ENCODE results near the gene CLMP. TPM values are rescaled to one million over a fixed set of nuclear protein-coding genes. Genes with fewer than 3 reads are reported as not detected.

The CLMP gene
- polyA plus RNA-seq, 1 donor (not counting 4 experiments of a cell fraction or from before 2014, with no cell fraction given) = 2.7 TPM

DNA sequence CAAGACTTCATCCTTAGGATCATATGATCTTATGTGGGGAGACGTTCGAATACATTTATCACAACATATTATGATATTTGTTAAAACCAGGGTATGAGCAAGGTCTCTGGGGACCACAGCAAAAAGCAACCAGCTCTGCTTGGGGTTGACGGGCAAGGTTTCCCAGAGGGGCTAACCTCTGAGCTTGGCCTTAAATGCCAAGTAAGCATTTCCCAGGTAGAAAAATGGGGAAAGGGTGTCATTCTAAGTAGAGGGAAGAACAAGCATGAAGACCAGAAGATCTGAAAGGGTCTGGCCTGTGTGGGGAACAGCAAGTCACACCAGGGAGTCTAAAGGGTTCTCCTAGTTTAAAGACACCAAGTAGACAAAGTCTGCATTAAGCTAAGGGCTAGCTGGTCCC, 24.1 kb downstream of the CLMP start:
- Histone ChIP-seq H2AFZ (ENCODE audit: control insufficient read depth, low read length) (no peak overlapping the region), H3K27ac (ENCODE audit: control insufficient read depth, insufficient read depth, low read length) (no peak overlapping the region), H4K20me1 (ENCODE audit: control insufficient read depth, extremely low read depth, insufficient read depth, low read length) (no peaks in the 10 kb centered on the region), H3K27me3 (ENCODE audit: control insufficient read depth, extremely low read depth, insufficient read depth, low read length) (no peaks in the 10 kb centered on the region), H3K36me3 (ENCODE audit: control insufficient read depth in 2 of 2, extremely low read depth in 1 of 2, insufficient read depth in 2 of 2, low read length in 2 of 2) (no peaks in the 10 kb centered on the region), H3K9me1 (ENCODE audit: control insufficient read depth, extremely low read depth, insufficient read depth, low read length) (no peaks in the 10 kb centered on the region), H3K4me2 (ENCODE audit: control insufficient read depth, extremely low read depth, insufficient read depth, low read depth, low read length) (no peak overlapping the region), H3K4me1 (ENCODE audit: control insufficient read depth, extremely low read depth, insufficient read depth, low read length) (peaks cover 32% of the 10 kb centered on the region), H3K79me2 (ENCODE audit: control insufficient read depth, insufficient read depth, low read length) (no peaks in the 10 kb centered on the region), H3K4me3 (ENCODE audit: control insufficient read depth in 2 of 3, extremely low read depth in 1 of 3, insufficient read depth in 2 of 3, low read depth in 1 of 3, low read length in 3 of 3) (no peak overlapping the region), H3K9me3 (ENCODE audit: control insufficient read depth, low read depth, low read length) (no peaks in the 10 kb centered on the region), H3K9ac (ENCODE audit: control insufficient read depth, extremely low read depth, insufficient read depth, low read length) (no peak overlapping the region)
- no peak for TF ChIP-seq EZH2 (IDR thresholded peaks at IDR 0.05; ENCODE audit: low read length)
- TF ChIP-seq, protein P1, sequence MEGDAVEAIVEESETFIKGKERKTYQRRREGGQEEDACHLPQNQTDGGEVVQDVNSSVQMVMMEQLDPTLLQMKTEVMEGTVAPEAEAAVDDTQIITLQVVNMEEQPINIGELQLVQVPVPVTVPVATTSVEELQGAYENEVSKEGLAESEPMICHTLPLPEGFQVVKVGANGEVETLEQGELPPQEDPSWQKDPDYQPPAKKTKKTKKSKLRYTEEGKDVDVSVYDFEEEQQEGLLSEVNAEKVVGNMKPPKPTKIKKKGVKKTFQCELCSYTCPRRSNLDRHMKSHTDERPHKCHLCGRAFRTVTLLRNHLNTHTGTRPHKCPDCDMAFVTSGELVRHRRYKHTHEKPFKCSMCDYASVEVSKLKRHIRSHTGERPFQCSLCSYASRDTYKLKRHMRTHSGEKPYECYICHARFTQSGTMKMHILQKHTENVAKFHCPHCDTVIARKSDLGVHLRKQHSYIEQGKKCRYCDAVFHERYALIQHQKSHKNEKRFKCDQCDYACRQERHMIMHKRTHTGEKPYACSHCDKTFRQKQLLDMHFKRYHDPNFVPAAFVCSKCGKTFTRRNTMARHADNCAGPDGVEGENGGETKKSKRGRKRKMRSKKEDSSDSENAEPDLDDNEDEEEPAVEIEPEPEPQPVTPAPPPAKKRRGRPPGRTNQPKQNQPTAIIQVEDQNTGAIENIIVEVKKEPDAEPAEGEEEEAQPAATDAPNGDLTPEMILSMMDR (optimal IDR thresholded peaks at IDR 0.05 in 1 of 3, IDR thresholded peaks at IDR 0.05 in 1 of 3, conservative IDR thresholded peaks at IDR 0.05 in 1 of 3; ENCODE audit: extremely low read depth in 1 of 3, insufficient read depth in 2 of 3, low read length in 3 of 3) = no peak
- dilution Hi-C loops (cut with MboI; ENCODE audit: extremely low pct_ligation_motif_present, low sequenced_read_pairs) = no loop called here
- DNase-seq (ENCODE audit: low read depth, low spot score) = no peak
- no peak for FAIRE-seq

DNA sequence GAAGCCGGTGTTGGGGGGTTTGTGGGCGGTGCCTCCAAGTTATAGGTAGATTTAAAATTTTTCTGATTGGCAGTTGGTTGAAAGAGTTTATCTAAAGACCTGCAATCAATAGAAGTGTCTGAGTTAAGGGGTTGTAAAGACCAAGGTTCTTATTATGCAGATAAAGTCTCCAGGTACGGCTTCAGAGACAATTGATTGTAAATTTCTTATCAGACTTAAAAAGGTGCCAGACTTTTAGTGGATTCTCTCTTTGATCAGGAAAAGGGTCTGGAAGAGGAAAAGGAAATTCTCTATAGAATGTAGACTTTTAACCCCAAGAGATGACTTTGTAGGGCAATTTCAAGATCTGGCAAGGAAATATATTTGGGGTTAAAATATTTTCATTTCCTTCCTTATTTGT, 25.2 kb downstream of the CLMP start:
- no peak overlapping the region for H3K9ac ChIP-seq (ENCODE audit: control insufficient read depth, extremely low read depth, insufficient read depth, low read length)
- no peak overlapping the region for H2AFZ ChIP-seq (ENCODE audit: control insufficient read depth, low read length)
- no peak overlapping the region for H3K4me3 ChIP-seq (ENCODE audit: control insufficient read depth in 2 of 3, extremely low read depth in 1 of 3, insufficient read depth in 2 of 3, low read depth in 1 of 3, low read length in 3 of 3)
- TF ChIP-seq EZH2 (IDR thresholded peaks at IDR 0.05; ENCODE audit: low read length) = no peak
- TF ChIP-seq, protein P1 (optimal IDR thresholded peaks at IDR 0.05 in 1 of 3, IDR thresholded peaks at IDR 0.05 in 1 of 3, conservative IDR thresholded peaks at IDR 0.05 in 1 of 3; ENCODE audit: extremely low read depth in 1 of 3, insufficient read depth in 2 of 3, low read length in 3 of 3) = no peak
- FAIRE-seq (no peak), DNase-seq (ENCODE audit: low read depth, low spot score) (no peak)
- no peak overlapping the region for H3K4me2 ChIP-seq (ENCODE audit: control insufficient read depth, extremely low read depth, insufficient read depth, low read depth, low read length)
- no peaks in the 10 kb centered on the region for H4K20me1 ChIP-seq (ENCODE audit: control insufficient read depth, extremely low read depth, insufficient read depth, low read length)
- no peaks in the 10 kb centered on the region for H3K9me3 ChIP-seq (ENCODE audit: control insufficient read depth, low read depth, low read length)
- no peak overlapping the region for H3K27ac ChIP-seq (ENCODE audit: control insufficient read depth, insufficient read depth, low read length)
- H3K27me3 ChIP-seq (ENCODE audit: control insufficient read depth, extremely low read depth, insufficient read depth, low read length) = no peaks in the 10 kb centered on the region
- dilution Hi-C loops (cut with MboI; ENCODE audit: extremely low pct_ligation_motif_present, low sequenced_read_pairs) = no loop called here
- no peaks in the 10 kb centered on the region for H3K36me3 ChIP-seq (ENCODE audit: control insufficient read depth in 2 of 2, extremely low read depth in 1 of 2, insufficient read depth in 2 of 2, low read length in 2 of 2)
- no peaks in the 10 kb centered on the region for H3K9me1 ChIP-seq (ENCODE audit: control insufficient read depth, extremely low read depth, insufficient read depth, low read length)
- peaks cover 22% of the 10 kb centered on the region for H3K4me1 ChIP-seq (ENCODE audit: control insufficient read depth, extremely low read depth, insufficient read depth, low read length)
- H3K79me2 ChIP-seq (ENCODE audit: control insufficient read depth, insufficient read depth, low read length) = no peaks in the 10 kb centered on the region

Measured in keratinocyte (primary cell).